Effector memory CD8-positive, alpha-beta T cell (primary cell): ENCODE data around the gene RYR1.
"Not testable (repeated sequence)": the region's sequence is repeated elsewhere in the genome, so short reads cannot be mapped to it uniquely, and the experiment has no call there.

Experiments
- ATAC-seq: fragments of 150-1000 bp; cut with Tn5 transposase; replicated peaks from 2 replicates; pipeline ENCODE4 v1.10.0; 2021; ENCODE audit warnings: mild to moderate bottlenecking, moderate library complexity
- DNase-seq, 3 experiments: peaks; one replicate each; pipeline ENCODE4 v3.0.0; 2021
- H3K27ac Mint-ChIP-seq, 2 donors: one replicate each; pipeline ENCODE4 v1.8.0; 2022; ENCODE audit warnings: mild to moderate bottlenecking in 2 of 2, mixed read lengths in 2 of 2, moderate library complexity in 2 of 2
- H3K27me3 Mint-ChIP-seq, 2 donors: one replicate each; pipeline ENCODE4 v1.8.0; 2022; ENCODE audit warnings: mixed read lengths in 2 of 2
- H3K36me3 Mint-ChIP-seq: one replicate; pipeline ENCODE4 v1.8.0; 2022; ENCODE audit warnings: mild to moderate bottlenecking, moderate library complexity, mixed read lengths; ENCODE audit not compliant: insufficient read depth
- H3K4me1 Mint-ChIP-seq, 2 donors: one replicate each; pipeline ENCODE4 v1.8.0; 2022; ENCODE audit warnings: low read depth in 2 of 2, mixed read lengths in 2 of 2
- H3K4me3 Mint-ChIP-seq, 2 donors: one replicate each; pipeline ENCODE4 v1.8.0; 2022; ENCODE audit warnings: mild to moderate bottlenecking in 2 of 2, mixed read lengths in 2 of 2, moderate library complexity in 2 of 2
- H3K9me3 Mint-ChIP-seq, 2 donors: one replicate each; pipeline ENCODE4 v1.8.0; 2022; ENCODE audit warnings: mixed read lengths in 2 of 2

RYR1 gene

DNA sequence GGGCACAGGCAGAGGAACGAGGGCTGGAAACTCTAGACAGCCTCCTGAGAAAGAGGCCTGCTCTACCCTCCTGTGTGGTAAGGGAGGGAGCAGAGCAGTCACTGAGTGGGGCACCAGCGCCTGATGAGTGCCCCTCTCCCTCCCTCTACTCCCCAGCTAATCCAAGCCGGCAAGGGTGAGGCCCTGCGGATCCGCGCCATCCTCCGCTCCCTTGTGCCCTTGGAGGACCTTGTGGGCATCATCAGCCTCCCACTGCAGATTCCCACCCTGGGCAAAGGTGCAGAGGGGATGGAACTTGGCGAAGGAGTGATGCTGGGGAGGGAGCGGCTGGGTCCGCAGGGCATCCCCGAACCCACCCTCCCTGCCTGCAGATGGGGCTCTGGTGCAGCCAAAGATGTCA lies 67.0 kb downstream of the RYR1 start:
- H3K36me3 Mint-ChIP-seq = peaks cover 2% of the 10 kb centered on the region
- no peaks in the 10 kb centered on the region for H3K9me3 Mint-ChIP-seq
- H3K27me3 Mint-ChIP-seq = peaks cover 9 to 11% of the 10 kb centered on the region in 2 donors
- no peak overlapping the region for H3K4me3 Mint-ChIP-seq
- H3K4me1 Mint-ChIP-seq = no peaks in the 10 kb centered on the region
- ATAC-seq = no peak
- H3K27ac Mint-ChIP-seq = no peak overlapping the region
- no peak for DNase-seq

DNA sequence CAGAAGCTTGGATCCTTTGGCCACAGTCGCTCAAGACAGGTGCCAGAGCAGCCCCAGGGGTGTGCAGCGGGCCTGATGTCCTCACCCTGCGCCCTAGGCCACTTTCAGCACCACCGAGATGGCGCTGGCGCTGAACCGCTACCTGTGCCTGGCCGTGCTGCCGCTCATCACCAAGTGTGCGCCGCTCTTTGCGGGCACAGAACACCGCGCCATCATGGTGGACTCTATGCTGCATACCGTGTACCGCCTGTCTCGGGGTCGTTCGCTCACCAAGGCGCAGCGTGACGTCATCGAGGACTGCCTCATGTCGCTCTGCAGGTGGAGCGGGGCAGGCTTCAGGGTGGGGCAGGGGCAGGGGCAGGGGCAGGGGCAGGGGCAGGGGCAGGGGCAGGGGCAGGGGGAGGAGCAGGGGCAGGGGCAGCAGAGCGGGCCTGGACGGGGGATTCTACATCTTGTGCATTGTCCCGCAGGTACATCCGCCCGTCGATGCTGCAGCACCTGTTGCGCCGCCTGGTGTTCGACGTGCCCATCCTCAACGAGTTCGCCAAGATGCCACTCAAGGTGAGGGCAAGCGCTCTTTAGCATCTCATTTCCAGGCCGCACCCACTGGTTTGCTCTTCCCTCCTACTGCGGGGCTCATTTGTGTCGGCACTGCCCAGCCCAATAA lies 69.1 kb downstream of the RYR1 start:
- Mint-ChIP-seq H3K4me1 (peaks cover 6 to 8% of the 10 kb centered on the region in 2 donors), H3K36me3 (peaks cover 2% of the 10 kb centered on the region), H3K9me3 (no peaks in the 10 kb centered on the region), H3K27me3 (peaks cover 7 to 9% of the 10 kb centered on the region in 2 donors), H3K4me3 (no peak overlapping the region), H3K27ac (no peak overlapping the region)
- ATAC-seq = no peak
- DNase-seq = no peak

DNA sequence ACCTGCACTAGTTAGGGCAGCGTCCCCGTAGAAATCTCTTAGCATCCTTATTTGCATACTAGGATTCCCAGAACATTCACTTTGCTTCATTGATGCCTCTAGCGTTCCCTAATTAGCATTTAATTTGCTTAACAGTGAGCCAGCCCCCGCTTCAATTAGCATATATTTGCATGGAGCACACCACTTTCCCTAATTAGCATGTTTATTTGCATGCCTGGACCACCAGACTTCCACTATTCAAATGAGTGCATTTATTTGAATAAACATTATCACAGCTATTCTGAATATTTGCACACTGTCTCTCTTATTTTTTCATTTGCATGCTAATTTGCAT lies 69.6 kb downstream of the RYR1 start:
- H3K4me1 Mint-ChIP-seq = peaks cover 6 to 8% of the 10 kb centered on the region in 2 donors
- no peaks in the 10 kb centered on the region for H3K9me3 Mint-ChIP-seq
- ATAC-seq = no peak
- DNase-seq = no peak
- peaks cover 6 to 9% of the 10 kb centered on the region in 2 donors for H3K27me3 Mint-ChIP-seq
- H3K4me3 Mint-ChIP-seq = no peak overlapping the region
- no peak overlapping the region for H3K27ac Mint-ChIP-seq
- H3K36me3 Mint-ChIP-seq = peaks cover 2% of the 10 kb centered on the region

DNA sequence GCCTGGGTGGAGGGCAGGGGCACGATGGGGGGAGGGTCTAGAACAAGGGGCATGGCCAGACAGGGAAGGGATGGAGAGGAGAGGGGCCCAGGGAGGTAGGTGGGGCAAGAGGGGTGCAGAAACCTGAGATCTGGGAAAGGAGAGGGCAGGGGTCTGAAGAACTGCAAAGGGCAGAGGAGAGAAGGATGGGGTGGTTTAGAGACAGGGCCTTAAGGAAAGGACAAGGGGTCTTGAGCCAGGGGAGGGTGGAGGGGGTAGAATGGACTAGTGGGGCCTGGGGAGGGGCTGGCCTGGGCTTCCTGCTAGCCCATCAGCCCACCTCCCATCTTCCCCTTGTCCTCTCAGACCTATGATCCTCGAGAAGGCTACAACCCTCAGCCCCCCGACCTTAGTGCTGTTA lies 72.5 kb downstream of the RYR1 start:
- peaks cover 0 to 13% of the 10 kb centered on the region in 2 donors for H3K27me3 Mint-ChIP-seq
- ATAC-seq (no peak), DNase-seq (no peak)
- H3K4me3 Mint-ChIP-seq = no peak overlapping the region
- H3K9me3 Mint-ChIP-seq = no peaks in the 10 kb centered on the region
- H3K27ac Mint-ChIP-seq = peak overlapping the region in 1 of 2 donors; percentile 41
- peaks cover 6 to 8% of the 10 kb centered on the region in 2 donors for H3K4me1 Mint-ChIP-seq
- peaks cover 2% of the 10 kb centered on the region for H3K36me3 Mint-ChIP-seq

DNA sequence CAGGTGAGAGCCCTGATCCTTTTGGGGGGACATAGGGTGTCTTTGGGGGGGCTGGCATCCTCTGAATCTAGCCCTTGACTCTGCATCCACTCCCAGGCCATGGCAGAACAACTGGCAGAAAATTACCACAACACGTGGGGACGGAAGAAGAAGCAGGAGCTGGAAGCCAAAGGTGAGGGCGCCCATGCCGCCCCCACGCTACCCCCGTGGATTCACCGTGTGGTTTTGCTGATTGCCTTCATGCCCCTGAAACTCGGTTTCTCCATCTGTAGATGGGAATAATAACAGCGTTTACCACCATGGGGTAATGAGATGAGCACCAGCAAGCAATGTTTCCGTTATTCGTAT lies 72.9 kb downstream of the RYR1 start:
- DNase-seq (no peak), ATAC-seq (no peak)
- H3K4me1 Mint-ChIP-seq = peaks cover 6 to 8% of the 10 kb centered on the region in 2 donors
- no peaks in the 10 kb centered on the region for H3K9me3 Mint-ChIP-seq
- H3K27ac Mint-ChIP-seq = peak overlapping the region in 1 of 2 donors; percentile 41
- H3K36me3 Mint-ChIP-seq = peaks cover 2% of the 10 kb centered on the region
- peaks cover 3 to 14% of the 10 kb centered on the region in 2 donors for H3K27me3 Mint-ChIP-seq
- H3K4me3 Mint-ChIP-seq = no peak overlapping the region

DNA sequence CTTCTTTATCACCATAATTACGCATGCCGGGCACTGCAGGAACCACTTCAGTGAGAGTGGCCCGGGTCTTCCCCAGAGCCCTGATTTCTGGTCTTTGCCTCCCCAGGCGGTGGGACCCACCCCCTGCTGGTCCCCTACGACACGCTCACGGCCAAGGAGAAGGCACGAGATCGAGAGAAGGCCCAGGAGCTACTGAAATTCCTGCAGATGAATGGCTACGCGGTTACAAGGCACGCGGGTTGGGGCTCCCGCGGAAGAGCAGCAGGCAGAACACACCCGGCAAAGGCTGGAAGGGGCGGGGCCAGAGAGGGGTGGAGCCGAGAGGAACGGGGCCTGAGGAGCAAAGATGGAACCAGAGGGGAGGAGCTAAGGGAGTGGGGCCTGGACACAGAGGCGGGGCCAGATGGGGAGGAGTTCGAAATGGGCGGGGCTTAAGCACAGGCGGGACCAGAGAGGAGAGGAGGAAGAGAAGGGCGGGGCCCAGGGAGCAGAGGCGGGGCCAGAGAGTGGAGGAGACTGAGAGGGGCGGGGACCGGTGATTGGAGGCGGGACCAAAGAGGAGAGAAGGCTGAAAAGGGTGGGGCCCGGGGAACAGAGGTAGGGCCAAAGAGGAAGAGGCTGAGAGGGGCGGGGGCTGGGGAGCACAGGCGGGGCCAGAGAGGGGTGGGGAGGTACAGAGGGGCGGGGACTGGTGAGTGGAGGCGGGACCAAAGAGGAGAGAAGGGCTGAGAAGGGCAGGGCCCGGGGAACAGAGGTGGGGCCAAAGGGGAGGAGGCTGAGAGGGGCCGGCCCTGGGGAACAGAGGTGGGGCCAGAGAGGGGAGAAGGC lies 73.4 kb downstream of the RYR1 start:
- H3K27me3 Mint-ChIP-seq = peaks cover 6 to 14% of the 10 kb centered on the region in 2 donors
- H3K9me3 Mint-ChIP-seq = no peaks in the 10 kb centered on the region
- H3K4me1 Mint-ChIP-seq = peaks cover 6 to 8% of the 10 kb centered on the region in 2 donors
- peaks cover 2% of the 10 kb centered on the region for H3K36me3 Mint-ChIP-seq
- DNase-seq (peak; percentile 74 to 80 (median 75)), ATAC-seq (peak; percentile 85)
- peak overlapping the region; percentile 25 to 42 for H3K4me3 Mint-ChIP-seq
- no peak overlapping the region for H3K27ac Mint-ChIP-seq

DNA sequence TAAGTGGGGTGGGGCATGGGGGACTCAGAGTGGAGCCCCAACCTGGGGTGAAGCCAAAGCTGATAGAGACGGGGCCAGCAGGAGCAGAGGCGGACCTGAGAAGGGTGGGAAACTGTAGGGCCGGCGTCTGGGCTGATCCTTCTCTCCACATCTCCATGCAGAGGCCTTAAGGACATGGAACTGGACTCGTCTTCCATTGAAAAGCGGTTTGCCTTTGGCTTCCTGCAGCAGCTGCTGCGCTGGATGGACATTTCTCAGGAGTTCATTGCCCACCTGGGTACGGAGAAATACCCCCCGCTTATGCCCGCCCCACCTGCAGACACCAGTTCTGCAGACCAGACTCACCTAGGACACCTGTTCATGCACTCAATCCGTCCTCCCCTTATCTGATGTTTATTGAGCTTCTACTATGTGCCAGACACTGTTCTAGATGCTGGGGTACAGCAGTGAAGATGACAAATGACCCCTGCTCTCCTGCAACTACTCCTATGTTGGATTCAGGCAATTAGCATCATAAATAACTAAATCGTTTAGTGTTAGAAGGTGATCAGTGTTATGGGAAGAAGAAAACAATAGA lies 74.1 kb downstream of the RYR1 start:
- ATAC-seq = no peak
- Mint-ChIP-seq H3K4me3 (peak overlapping the region; percentile 25 to 42), H3K27ac (no peak overlapping the region)

DNA sequence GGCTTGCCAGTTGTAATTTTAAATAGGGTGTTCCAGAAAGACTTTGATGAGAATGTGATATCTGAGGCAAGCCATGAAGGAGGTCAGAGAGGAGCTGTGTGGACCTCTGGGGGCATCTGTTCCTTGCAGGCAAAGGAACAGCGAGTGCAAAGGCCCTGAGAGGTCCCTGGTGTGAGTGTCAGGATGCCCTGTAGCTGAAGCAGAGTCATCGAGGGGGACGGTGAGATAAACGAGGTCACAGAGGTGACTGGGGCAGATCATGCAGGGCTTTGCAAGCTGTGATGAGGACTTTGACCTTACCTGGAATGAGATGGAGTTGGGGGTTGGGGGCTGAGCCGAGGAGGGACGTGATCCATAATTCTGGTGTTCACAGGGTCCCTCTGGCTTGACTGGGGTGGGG lies 75.0 kb downstream of the RYR1 start:
- Mint-ChIP-seq H3K4me3 (no peak overlapping the region), H3K4me1 (peaks cover 6 to 8% of the 10 kb centered on the region in 2 donors), H3K27me3 (peaks cover 6 to 14% of the 10 kb centered on the region in 2 donors), H3K27ac (peak overlapping the region in 1 of 2 donors; percentile 11), H3K9me3 (no peaks in the 10 kb centered on the region), H3K36me3 (peaks cover 2% of the 10 kb centered on the region)
- ATAC-seq (no peak), DNase-seq (no peak)

More for the DNA sequence above, 74.1 kb downstream of the RYR1 start:
- H3K36me3 Mint-ChIP-seq = peaks cover 2% of the 10 kb centered on the region
- H3K9me3 Mint-ChIP-seq = no peaks in the 10 kb centered on the region
- H3K27me3 Mint-ChIP-seq = peaks cover 6 to 14% of the 10 kb centered on the region in 2 donors
- DNase-seq = no peak
- H3K4me1 Mint-ChIP-seq = peaks cover 6 to 8% of the 10 kb centered on the region in 2 donors

DNA sequence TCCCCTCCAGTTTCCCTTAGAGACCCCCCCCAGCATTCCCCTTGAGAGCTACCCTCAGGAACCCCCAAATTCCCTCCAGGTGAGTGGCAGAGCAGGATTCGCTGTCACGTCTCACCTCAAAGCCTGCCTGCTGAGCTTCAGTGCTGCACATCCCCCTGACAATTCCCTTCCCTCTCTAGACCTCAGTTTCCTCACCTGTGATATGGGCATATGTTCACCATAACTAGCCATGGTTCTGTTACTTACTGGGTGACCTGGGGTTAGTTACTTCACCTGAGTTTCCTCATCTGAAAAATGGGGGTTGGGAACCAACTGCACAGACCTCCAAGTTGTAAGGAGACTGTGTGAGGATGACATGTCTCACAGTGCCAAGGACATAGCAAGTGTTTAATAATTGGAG lies 75.5 kb downstream of the RYR1 start:
- no peak overlapping the region for H3K27ac Mint-ChIP-seq
- peaks cover 6 to 14% of the 10 kb centered on the region in 2 donors for H3K27me3 Mint-ChIP-seq
- no peak for ATAC-seq
- no peak overlapping the region for H3K4me3 Mint-ChIP-seq
- H3K9me3 Mint-ChIP-seq = no peaks in the 10 kb centered on the region
- H3K36me3 Mint-ChIP-seq = peaks cover 2% of the 10 kb centered on the region
- no peak for DNase-seq
- H3K4me1 Mint-ChIP-seq = peaks cover 6 to 8% of the 10 kb centered on the region in 2 donors

DNA sequence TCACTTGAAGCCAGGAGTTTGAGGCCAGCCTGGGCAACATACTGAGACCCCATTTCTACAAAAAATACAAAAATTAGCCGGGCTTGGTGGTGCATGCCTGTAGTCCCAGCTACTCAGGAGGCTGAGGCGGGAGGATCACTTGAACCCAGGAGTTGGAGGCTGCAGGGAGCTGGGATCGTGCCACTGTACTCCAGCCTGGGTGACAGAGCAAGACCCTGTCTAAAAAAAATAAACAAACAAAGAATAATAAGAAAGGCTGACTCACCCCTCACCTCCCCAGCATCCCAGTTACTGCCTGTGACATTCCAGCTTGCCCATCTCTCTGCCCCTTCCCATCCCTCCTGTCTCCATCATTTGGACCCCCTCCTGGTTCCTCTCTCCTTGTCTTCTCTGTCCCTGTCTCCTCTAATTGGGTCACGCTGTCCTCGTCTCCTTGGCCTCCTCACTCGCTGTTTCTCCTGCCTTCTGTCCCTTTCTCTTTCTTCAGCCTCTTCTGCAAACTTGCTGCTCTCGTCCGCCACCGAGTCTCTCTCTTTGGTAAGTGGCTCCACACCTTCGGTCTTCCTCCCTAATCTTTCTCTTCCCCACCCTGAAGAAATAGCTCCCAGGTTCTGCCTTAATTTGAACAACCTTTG lies 77.7 kb downstream of the RYR1 start:
- H3K27me3 Mint-ChIP-seq = peaks cover 6 to 14% of the 10 kb centered on the region in 2 donors
- H3K27ac Mint-ChIP-seq = no peak overlapping the region
- DNase-seq = no peak
- no peaks in the 10 kb centered on the region for H3K36me3 Mint-ChIP-seq
- H3K4me3 Mint-ChIP-seq = no peak overlapping the region
- peaks cover 10 to 15% of the 10 kb centered on the region in 2 donors for H3K4me1 Mint-ChIP-seq
- ATAC-seq = no peak
- no peaks in the 10 kb centered on the region for H3K9me3 Mint-ChIP-seq

DNA sequence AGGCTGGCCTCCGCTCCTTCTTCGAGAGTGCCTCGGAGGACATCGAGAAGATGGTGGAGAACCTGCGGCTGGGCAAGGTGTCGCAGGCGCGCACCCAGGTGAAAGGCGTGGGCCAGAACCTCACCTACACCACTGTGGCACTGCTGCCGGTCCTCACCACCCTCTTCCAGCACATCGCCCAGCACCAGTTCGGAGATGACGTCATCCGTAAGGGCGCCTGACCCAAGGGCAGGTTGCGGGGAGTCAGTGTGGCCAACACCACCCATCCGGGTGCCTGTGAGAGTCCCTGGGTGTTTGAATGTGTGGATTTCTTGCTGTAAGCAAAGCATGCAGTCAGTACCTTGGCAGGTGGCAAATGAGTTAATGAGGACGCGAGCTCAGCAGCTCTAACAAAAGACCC lies 78.8 kb downstream of the RYR1 start:
- peaks cover 6 to 14% of the 10 kb centered on the region in 2 donors for H3K27me3 Mint-ChIP-seq
- no peak overlapping the region for H3K4me3 Mint-ChIP-seq
- no peaks in the 10 kb centered on the region for H3K9me3 Mint-ChIP-seq
- H3K27ac Mint-ChIP-seq = no peak overlapping the region
- no peak for ATAC-seq
- H3K4me1 Mint-ChIP-seq = peaks cover 4 to 8% of the 10 kb centered on the region in 2 donors
- no peak for DNase-seq
- H3K36me3 Mint-ChIP-seq = no peaks in the 10 kb centered on the region

DNA sequence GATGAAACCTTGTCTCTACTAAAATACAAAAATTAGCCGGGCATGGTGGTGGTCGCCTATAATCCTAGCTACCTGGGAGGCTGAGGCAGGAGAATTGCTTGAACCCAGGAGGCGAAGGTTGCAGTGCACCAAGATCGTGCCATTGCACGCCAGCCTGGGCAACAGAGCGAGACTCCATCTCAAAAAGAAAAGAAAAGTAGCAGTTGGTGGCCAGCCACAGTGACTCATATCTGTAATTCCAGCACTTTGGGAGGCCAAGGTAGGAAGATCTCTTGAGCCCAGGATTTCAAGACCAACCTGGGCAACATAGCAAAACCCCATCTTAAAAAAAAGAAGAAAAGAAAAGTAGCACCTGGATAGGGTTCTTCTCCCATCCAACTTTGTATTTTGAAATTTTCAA lies 79.7 kb downstream of the RYR1 start:
- H3K27ac Mint-ChIP-seq, ATAC-seq, H3K9me3 Mint-ChIP-seq, H3K36me3 Mint-ChIP-seq, DNase-seq, H3K4me3 Mint-ChIP-seq, H3K4me1 Mint-ChIP-seq: not testable (repeated sequence)
- peaks cover 6 to 14% of the 10 kb centered on the region in 2 donors for H3K27me3 Mint-ChIP-seq

DNA sequence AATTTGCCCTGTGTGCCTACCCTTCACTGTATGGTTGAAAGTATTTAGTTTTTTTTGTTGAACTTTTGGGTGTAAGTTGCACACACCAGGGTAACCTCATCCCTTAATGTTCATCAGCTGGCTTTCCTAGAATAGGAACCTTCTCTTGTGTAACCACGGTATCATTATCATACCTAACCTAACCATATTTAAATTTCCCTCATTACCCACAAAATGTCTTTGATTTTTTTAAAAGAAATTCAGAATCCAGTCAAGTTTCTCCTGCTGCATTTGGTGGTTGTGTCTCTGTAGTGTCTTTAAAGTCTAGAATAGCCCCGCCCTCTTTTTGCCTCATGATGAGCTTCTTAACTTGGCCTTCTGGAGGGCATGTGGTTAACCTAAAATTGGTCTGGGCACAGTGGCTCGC lies 80.3 kb downstream of the RYR1 start:
- Mint-ChIP-seq H3K9me3 (no peaks in the 10 kb centered on the region), H3K4me3 (no peak overlapping the region), H3K36me3 (no peaks in the 10 kb centered on the region), H3K4me1 (peaks cover 4 to 7% of the 10 kb centered on the region in 2 donors), H3K27me3 (peaks cover 6 to 14% of the 10 kb centered on the region in 2 donors), H3K27ac (no peak overlapping the region)
- ATAC-seq (peak; percentile 11), DNase-seq (no peak)
